GM12875 (cell line): Measurements from ENCODE around the gene NUDT22.

ENCODE experiments used
- H3K4me3 ChIP-seq: one replicate; pipeline ENCODE4 v1.5.1; 2011; ENCODE audit warnings: low read depth, low read length, control low read depth
- CTCF ChIP-seq: IDR thresholded peaks from 2 replicates; pipeline ENCODE4 v1.5.1; 2011; ENCODE audit warnings: low read depth, mild to moderate bottlenecking, control low read depth, inconsistent platforms, low read length, moderate library complexity, borderline replicate concordance; ENCODE audit not compliant: insufficient read depth

Gene NUDT22

GRCh38 chr11:64211181-64211872, 14.7 kb upstream of the NUDT22 start:
- H3K4me3 ChIP-seq: no peak overlapping the region
- no peak for TF ChIP-seq CTCF

- no peak for TF ChIP-seq CTCF
- no peak overlapping the region for H3K4me3 ChIP-seq
Measured at GRCh38 chr11:64216879-64217278, 9.2 kb upstream of the NUDT22 start.

GRCh38 chr11:64218628-64219353, 7.3 kb upstream of the NUDT22 start:
- no peak overlapping the region for H3K4me3 ChIP-seq
- TF ChIP-seq CTCF: no peak

GRCh38 chr11:64219354-64219684, 6.8 kb upstream of the NUDT22 start:
- no peak overlapping the region for H3K4me3 ChIP-seq
- TF ChIP-seq CTCF: no peak

- no peak for TF ChIP-seq CTCF
Measured at GRCh38 chr11:64219755-64220154, 6.3 kb upstream of the NUDT22 start.

GRCh38 chr11:64220271-64220670, 5.8 kb upstream of the NUDT22 start:
- no peak for TF ChIP-seq CTCF
- no peak overlapping the region for H3K4me3 ChIP-seq

More at GRCh38 chr11:64219755-64220154, 6.3 kb upstream of the NUDT22 start:
- no peak overlapping the region for H3K4me3 ChIP-seq

GRCh38 chr11:64220798-64221197, 5.3 kb upstream of the NUDT22 start:
- TF ChIP-seq CTCF: no peak
- H3K4me3 ChIP-seq: no peak overlapping the region
